Stimulated activated CD8-positive, alpha-beta memory T cell treated with anti-CD3 and anti-CD28 coated beads, Interleukin-2, amount 100 ng/mL, for 1 hour (primary cell): Measurements from ENCODE around the gene KLHL40.

Source experiments
- DNase-seq, 2 donors: peaks; one replicate each; pipeline ENCODE4 v3.0.0-alpha.2; 2020; ENCODE audit warnings: low read depth in 2 of 2

The KLHL40 gene

GRCh38 chr3:42657675-42658074 lies 27.7 kb upstream of the KLHL40 start:
- DNase-seq, result no peak

GRCh38 chr3:42658091-42658770 lies 27.1 kb upstream of the KLHL40 start:
- no peak for DNase-seq

- DNase-seq, result no peak
Measured at GRCh38 chr3:42658771-42659390, 26.5 kb upstream of the KLHL40 start.

- DNase-seq, result no peak
Measured at GRCh38 chr3:42659451-42660130, 25.7 kb upstream of the KLHL40 start.

GRCh38 chr3:42660131-42660715 lies 25.1 kb upstream of the KLHL40 start:
- DNase-seq, result no peak

GRCh38 chr3:42660898-42661297 lies 24.4 kb upstream of the KLHL40 start:
- no peak for DNase-seq

- no peak for DNase-seq
Measured at GRCh38 chr3:42661593-42662022, 23.7 kb upstream of the KLHL40 start.

GRCh38 chr3:42662037-42662812 lies 23.1 kb upstream of the KLHL40 start:
- DNase-seq, result no peak

GRCh38 chr3:42662813-42663535 lies 22.4 kb upstream of the KLHL40 start:
- no peak for DNase-seq

GRCh38 chr3:42663581-42664437 lies 21.5 kb upstream of the KLHL40 start:
- no peak for DNase-seq

GRCh38 chr3:42664438-42664803 lies 20.9 kb upstream of the KLHL40 start:
- DNase-seq, result no peak

- DNase-seq, result no peak
Measured at GRCh38 chr3:42665050-42665878, 20.1 kb upstream of the KLHL40 start.

GRCh38 chr3:42666022-42666421 lies 19.3 kb upstream of the KLHL40 start:
- no peak for DNase-seq

- DNase-seq, result no peak
Measured at GRCh38 chr3:42666577-42666998, 18.7 kb upstream of the KLHL40 start.

GRCh38 chr3:42667096-42667522 lies 18.2 kb upstream of the KLHL40 start:
- no peak for DNase-seq

GRCh38 chr3:42667523-42668412 lies 17.6 kb upstream of the KLHL40 start:
- no peak for DNase-seq

- no peak for DNase-seq
Measured at GRCh38 chr3:42668413-42668760, 16.9 kb upstream of the KLHL40 start.

- DNase-seq, result no peak
Measured at GRCh38 chr3:42668793-42669217, 16.5 kb upstream of the KLHL40 start.
